OCI-LY7 (cell line): Measurements from ENCODE around the gene PHKA2. TPM values are rescaled to one million over a fixed set of nuclear protein-coding genes. Genes with fewer than 3 reads are reported as not detected.

Source experiments
- BruUV-seq: library from RNA; stranded (reverse); fragments of 400-500 nt; replicated peaks from 2 replicates; lab custom pipeline; 2021; lab: Mats Ljungman, UMichigan
- CTCF ChIA-PET: fragments of 300-600 bp; sonication (Branson Sonifier 250); formaldehyde crosslinking; loops from one replicate; lab custom pipeline; 2022; ENCODE audit warnings: antibody characterized with exemption; ENCODE audit not compliant: unreplicated experiment; lab: Charles Lee
- POLR2A ChIA-PET: fragments of 300-600 bp; sonication (Branson Sonifier 250); formaldehyde crosslinking; loops from one replicate; lab custom pipeline; 2022; ENCODE audit warnings: antibody characterized with exemption; lab: Charles Lee
- DNase-seq: peaks from one replicate; pipeline ENCODE4 v3.0.0-alpha.2; 2015; ENCODE audit warnings: low spot score
- H2AFZ ChIP-seq: fragments of 200-600 bp; sonication (generic), shearing (Covaris generic); 2 replicates; pipeline ENCODE4 v1.6.1; 2014; ENCODE audit warnings: mild to moderate bottlenecking, antibody characterized with exemption, low read length, moderate library complexity
- H3K27ac ChIP-seq: fragments of 200-600 bp; sonication (generic); 2 replicates; pipeline ENCODE4 v1.5.1; 2014; ENCODE audit warnings: mixed run types, low read depth, mild to moderate bottlenecking, moderate library complexity, low read length, inconsistent platforms; ENCODE audit not compliant: poor library complexity, severe bottlenecking
- H3K36me3 ChIP-seq: fragments of 200-600 bp; sonication (generic); 2 replicates; pipeline ENCODE4 v1.6.1; 2014; ENCODE audit warnings: mild to moderate bottlenecking, antibody characterized with exemption, low read length, moderate library complexity, mixed read lengths; ENCODE audit not compliant: insufficient read depth
- H3K4me1 ChIP-seq: fragments of 200-600 bp; sonication (generic); 2 replicates; pipeline ENCODE4 v1.5.1; 2014; ENCODE audit warnings: mild to moderate bottlenecking, low read length; ENCODE audit not compliant: insufficient read depth, poor library complexity, severe bottlenecking
- H3K4me2 ChIP-seq: fragments of 200-600 bp; sonication (generic); 2 replicates; pipeline ENCODE4 v1.6.1; 2014; ENCODE audit warnings: mild to moderate bottlenecking, low read length
- H3K4me3 ChIP-seq: fragments of 200-600 bp; sonication (generic); 2 replicates; pipeline ENCODE4 v1.5.1; 2014; ENCODE audit warnings: mild to moderate bottlenecking, low read depth, low read length; ENCODE audit not compliant: poor library complexity, severe bottlenecking
- H3K79me2 ChIP-seq: fragments of 200-600 bp; sonication (generic); 2 replicates; pipeline ENCODE4 v1.6.1; 2016; ENCODE audit warnings: low read depth, mild to moderate bottlenecking, low read length, moderate library complexity, mixed read lengths; ENCODE audit not compliant: insufficient read depth
- H3K9me2 ChIP-seq: fragments of 200-600 bp; sonication (generic); 2 replicates; pipeline ENCODE4 v1.6.1; 2016; ENCODE audit warnings: mild to moderate bottlenecking, low read length, mixed read lengths; ENCODE audit not compliant: insufficient read depth
- H3K9me3 ChIP-seq: fragments of 200-600 bp; sonication (generic); 2 replicates; pipeline ENCODE4 v1.6.1; 2014; ENCODE audit warnings: mild to moderate bottlenecking, mixed run types, low read length, mixed read lengths
- H4K20me1 ChIP-seq: fragments of 200-600 bp; sonication (generic); 2 replicates; pipeline ENCODE4 v1.6.1; 2014; ENCODE audit warnings: mild to moderate bottlenecking, antibody characterized with exemption, low read length, moderate library complexity, mixed read lengths; ENCODE audit not compliant: insufficient read depth
- EZH2phosphoT487 ChIP-seq: fragments of 200-600 bp; sonication (generic); IDR thresholded peaks from 2 replicates; pipeline ENCODE4 v1.6.1; 2018; ENCODE audit warnings: low read depth, borderline replicate concordance, mild to moderate bottlenecking, mixed run types, antibody characterized with exemption, low read length, moderate library complexity, mixed read lengths
- intact Hi-C: fragments of 100-400 bp; cut with micrococcal nuclease; formaldehyde crosslinking; loops from one replicate; pipeline ENCODE4 v1.10.0; 2022; ENCODE audit not compliant: unreplicated experiment
- total RNA-seq, 2 experiments: library from RNA; depleted of rRNA in 1 of 2; stranded (reverse); fragments of >200 nt in 1 of 2; shearing (Covaris generic) in 1 of 2; gene quantifications; 2 replicates each; pipeline ENCODE4 v1.2.3, GENCODE V29; 2014 to 2022
- TF ChIP-seq, protein P1 (sequence below): fragments of 200-600 bp; sonication (generic); conservative IDR thresholded peaks from 2 replicates; pipeline ENCODE4 v1.5.1; 2014; ENCODE audit warnings: mild to moderate bottlenecking, antibody characterized with exemption, low read length, moderate library complexity, mixed read lengths

The PHKA2 gene
- total RNA-seq, 2 experiments from 2014 or later, result 24.1 to 41.4 TPM

DNA sequence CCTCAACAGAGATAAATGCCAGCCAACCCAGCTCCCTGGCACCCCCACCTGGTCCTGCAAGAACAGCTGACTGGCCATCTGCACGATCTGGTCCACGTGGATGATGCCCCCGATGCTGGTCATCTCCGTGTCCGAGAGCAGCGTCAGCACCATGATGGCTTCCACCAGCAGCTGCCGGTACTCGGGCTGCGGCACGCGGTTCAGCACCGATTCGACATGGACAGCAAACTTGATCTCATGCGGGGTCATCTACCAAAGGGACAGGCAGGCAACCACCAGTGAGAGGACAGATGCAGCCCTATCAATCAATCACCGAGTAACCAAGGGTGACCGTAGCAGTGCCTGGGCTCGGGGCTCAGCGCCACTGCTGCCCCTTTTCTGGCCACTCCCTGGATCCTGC, 89.8 kb downstream of the PHKA2 start:
- no peak for TF ChIP-seq EZH2phosphoT487
- TF ChIP-seq, protein P1, sequence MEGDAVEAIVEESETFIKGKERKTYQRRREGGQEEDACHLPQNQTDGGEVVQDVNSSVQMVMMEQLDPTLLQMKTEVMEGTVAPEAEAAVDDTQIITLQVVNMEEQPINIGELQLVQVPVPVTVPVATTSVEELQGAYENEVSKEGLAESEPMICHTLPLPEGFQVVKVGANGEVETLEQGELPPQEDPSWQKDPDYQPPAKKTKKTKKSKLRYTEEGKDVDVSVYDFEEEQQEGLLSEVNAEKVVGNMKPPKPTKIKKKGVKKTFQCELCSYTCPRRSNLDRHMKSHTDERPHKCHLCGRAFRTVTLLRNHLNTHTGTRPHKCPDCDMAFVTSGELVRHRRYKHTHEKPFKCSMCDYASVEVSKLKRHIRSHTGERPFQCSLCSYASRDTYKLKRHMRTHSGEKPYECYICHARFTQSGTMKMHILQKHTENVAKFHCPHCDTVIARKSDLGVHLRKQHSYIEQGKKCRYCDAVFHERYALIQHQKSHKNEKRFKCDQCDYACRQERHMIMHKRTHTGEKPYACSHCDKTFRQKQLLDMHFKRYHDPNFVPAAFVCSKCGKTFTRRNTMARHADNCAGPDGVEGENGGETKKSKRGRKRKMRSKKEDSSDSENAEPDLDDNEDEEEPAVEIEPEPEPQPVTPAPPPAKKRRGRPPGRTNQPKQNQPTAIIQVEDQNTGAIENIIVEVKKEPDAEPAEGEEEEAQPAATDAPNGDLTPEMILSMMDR, result no peak
- Histone ChIP-seq H3K36me3 (no peaks in the 10 kb centered on the region), H2AFZ (no peak overlapping the region), H4K20me1 (no peaks in the 10 kb centered on the region), H3K79me2 (no peaks in the 10 kb centered on the region), H3K4me3 (no peak overlapping the region), H3K4me2 (no peak overlapping the region), H3K27ac (no peak overlapping the region), H3K9me3 (no peaks in the 10 kb centered on the region), H3K9me2 (no peaks in the 10 kb centered on the region), H3K4me1 (no peaks in the 10 kb centered on the region)
- BruUV-seq, result no TSS peak
- intact Hi-C loops, result no loop called here
- ChIA-PET POLR2A (interaction anchor here (0.6 kb wide), 1 partner anchor 218 kb away, joined by 3 read pairs; no protein-coding TSS in a partner anchor), CTCF (no interaction called here)
- no peak for DNase-seq

GRCh38 chrX:18893536-18893935, 90.4 kb downstream of the PHKA2 start:
- POLR2A ChIA-PET, result no interaction called here
- no TSS peak for BruUV-seq

DNA sequence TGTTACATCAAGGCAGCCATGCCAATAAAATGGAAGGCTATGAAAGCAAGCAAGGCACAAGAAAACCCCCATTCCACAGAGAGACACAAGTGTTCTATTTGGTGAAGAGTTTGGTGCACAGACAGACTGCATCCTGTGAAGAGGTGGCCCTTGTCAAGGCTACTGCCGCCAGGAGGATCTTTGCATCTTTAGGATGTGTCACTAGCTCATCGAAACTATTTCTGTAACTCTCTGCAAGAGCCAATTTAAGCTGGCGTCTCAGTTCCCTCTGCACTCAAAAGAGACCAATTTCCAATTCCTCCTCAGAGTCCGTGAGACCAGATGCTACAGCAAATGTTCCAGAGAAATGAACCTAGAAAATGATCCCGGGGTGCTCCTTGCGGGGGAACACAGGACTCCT, 91.0 kb downstream of the PHKA2 start:
- CTCF ChIA-PET, result no interaction called here
- BruUV-seq, result no TSS peak
- intact Hi-C loops, result no loop called here

More at GRCh38 chrX:18893536-18893935, 90.4 kb downstream of the PHKA2 start:
- CTCF ChIA-PET, result no interaction called here
- Histone ChIP-seq H3K4me2 (no peak overlapping the region), H2AFZ (no peak overlapping the region), H3K4me1 (no peaks in the 10 kb centered on the region), H3K27ac (no peak overlapping the region), H3K4me3 (no peak overlapping the region), H4K20me1 (no peaks in the 10 kb centered on the region), H3K79me2 (no peaks in the 10 kb centered on the region), H3K36me3 (no peaks in the 10 kb centered on the region), H3K9me2 (no peaks in the 10 kb centered on the region), H3K9me3 (no peaks in the 10 kb centered on the region)
- TF ChIP-seq EZH2phosphoT487, result no peak
- TF ChIP-seq, protein P1, result no peak
- no peak for DNase-seq
- intact Hi-C loops, result no loop called here

More for the DNA sequence above, 91.0 kb downstream of the PHKA2 start:
- Histone ChIP-seq H3K36me3 (no peaks in the 10 kb centered on the region), H3K4me3 (no peak overlapping the region), H3K9me3 (no peaks in the 10 kb centered on the region), H3K4me1 (no peaks in the 10 kb centered on the region), H4K20me1 (no peaks in the 10 kb centered on the region), H3K9me2 (no peaks in the 10 kb centered on the region), H3K4me2 (no peak overlapping the region), H3K79me2 (no peaks in the 10 kb centered on the region), H3K27ac (no peak overlapping the region), H2AFZ (no peak overlapping the region)
- POLR2A ChIA-PET, result no interaction called here
- TF ChIP-seq EZH2phosphoT487, result no peak
- TF ChIP-seq, protein P1, result no peak
- no peak for DNase-seq
